RWPE2 (cell line): ENCODE data around the gene STT3A.

Source experiments
- ATAC-seq: fragments of 200-7000 bp; cut with Tn5 transposase; 3 replicates; pipeline ENCODE4 v1.9.1; 2021; ENCODE audit warnings: low read depth
- DNase-seq: peaks from one replicate; pipeline ENCODE4 v3.0.0-alpha.2; 2020; ENCODE audit warnings: low spot score
- H3K27ac ChIP-seq: fragments of 450-650 bp; 2 replicates; pipeline ENCODE4 v1.5.1; 2017; ENCODE audit warnings: mild to moderate bottlenecking; ENCODE audit not compliant: poor library complexity, severe bottlenecking
- H3K27me3 ChIP-seq: fragments of 250-450 bp; sonication (Bioruptor Pico); 2 replicates; pipeline ENCODE4 v1.5.1; 2021; ENCODE audit warnings: mild to moderate bottlenecking, moderate library complexity; ENCODE audit not compliant: insufficient read depth, poor library complexity, severe bottlenecking
- H3K36me3 ChIP-seq: fragments of 250-450 bp; sonication (Bioruptor Pico); 2 replicates; pipeline ENCODE4 v1.5.1; 2020; ENCODE audit warnings: low read depth, mild to moderate bottlenecking, moderate library complexity
- H3K4me1 ChIP-seq: fragments of 250-450 bp; sonication (Bioruptor Pico); 2 replicates; pipeline ENCODE4 v1.5.1; 2021; ENCODE audit warnings: mild to moderate bottlenecking, moderate library complexity; ENCODE audit not compliant: insufficient read depth, poor library complexity, severe bottlenecking
- H3K4me3 ChIP-seq: fragments of 250-450 bp; sonication (Bioruptor Pico); 2 replicates; pipeline ENCODE4 v1.5.1; 2021; ENCODE audit warnings: mild to moderate bottlenecking, moderate library complexity; ENCODE audit not compliant: severe bottlenecking
- H3K9me3 ChIP-seq: fragments of 250-450 bp; sonication (Bioruptor Pico); 2 replicates; pipeline ENCODE4 v1.5.1; 2021; ENCODE audit warnings: mild to moderate bottlenecking, moderate library complexity; ENCODE audit not compliant: severe bottlenecking
- TF ChIP-seq, protein P1 (sequence below): fragments of 450-650 bp; IDR thresholded peaks from one replicate; pipeline ENCODE4 v1.5.1; 2017; ENCODE audit warnings: mild to moderate bottlenecking, moderate library complexity; ENCODE audit not compliant: poor library complexity, severe bottlenecking

Gene STT3A

DNA sequence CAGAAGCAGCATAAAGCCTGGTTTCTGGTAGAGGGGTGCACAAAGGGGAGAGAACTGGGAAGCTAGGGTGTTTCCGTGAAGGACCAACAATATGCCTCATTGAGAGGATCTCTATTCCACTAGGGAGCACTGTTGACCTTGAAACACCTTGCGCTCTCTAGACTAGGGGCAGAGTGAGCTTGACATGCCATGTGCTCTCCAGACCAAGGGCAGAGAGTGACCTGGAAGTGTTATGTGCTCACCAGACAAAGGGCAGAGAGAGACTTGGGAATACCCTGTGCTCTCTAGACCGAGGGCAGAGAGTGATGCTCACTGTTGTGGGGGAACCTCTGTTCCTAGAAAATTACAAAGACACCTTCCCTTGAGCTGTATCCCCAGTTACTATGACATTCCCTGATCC lies 38.6 kb upstream of the STT3A start:
- H3K27ac ChIP-seq, result no peak overlapping the region
- ATAC-seq, result no peak
- peaks cover 8% of the 10 kb centered on the region for H3K9me3 ChIP-seq
- no peaks in the 10 kb centered on the region for H3K27me3 ChIP-seq
- no peaks in the 10 kb centered on the region for H3K36me3 ChIP-seq
- H3K4me3 ChIP-seq, result no peak overlapping the region
- TF ChIP-seq, protein P1, sequence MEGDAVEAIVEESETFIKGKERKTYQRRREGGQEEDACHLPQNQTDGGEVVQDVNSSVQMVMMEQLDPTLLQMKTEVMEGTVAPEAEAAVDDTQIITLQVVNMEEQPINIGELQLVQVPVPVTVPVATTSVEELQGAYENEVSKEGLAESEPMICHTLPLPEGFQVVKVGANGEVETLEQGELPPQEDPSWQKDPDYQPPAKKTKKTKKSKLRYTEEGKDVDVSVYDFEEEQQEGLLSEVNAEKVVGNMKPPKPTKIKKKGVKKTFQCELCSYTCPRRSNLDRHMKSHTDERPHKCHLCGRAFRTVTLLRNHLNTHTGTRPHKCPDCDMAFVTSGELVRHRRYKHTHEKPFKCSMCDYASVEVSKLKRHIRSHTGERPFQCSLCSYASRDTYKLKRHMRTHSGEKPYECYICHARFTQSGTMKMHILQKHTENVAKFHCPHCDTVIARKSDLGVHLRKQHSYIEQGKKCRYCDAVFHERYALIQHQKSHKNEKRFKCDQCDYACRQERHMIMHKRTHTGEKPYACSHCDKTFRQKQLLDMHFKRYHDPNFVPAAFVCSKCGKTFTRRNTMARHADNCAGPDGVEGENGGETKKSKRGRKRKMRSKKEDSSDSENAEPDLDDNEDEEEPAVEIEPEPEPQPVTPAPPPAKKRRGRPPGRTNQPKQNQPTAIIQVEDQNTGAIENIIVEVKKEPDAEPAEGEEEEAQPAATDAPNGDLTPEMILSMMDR, result no peak
- H3K4me1 ChIP-seq, result no peaks in the 10 kb centered on the region
- no peak for DNase-seq

DNA sequence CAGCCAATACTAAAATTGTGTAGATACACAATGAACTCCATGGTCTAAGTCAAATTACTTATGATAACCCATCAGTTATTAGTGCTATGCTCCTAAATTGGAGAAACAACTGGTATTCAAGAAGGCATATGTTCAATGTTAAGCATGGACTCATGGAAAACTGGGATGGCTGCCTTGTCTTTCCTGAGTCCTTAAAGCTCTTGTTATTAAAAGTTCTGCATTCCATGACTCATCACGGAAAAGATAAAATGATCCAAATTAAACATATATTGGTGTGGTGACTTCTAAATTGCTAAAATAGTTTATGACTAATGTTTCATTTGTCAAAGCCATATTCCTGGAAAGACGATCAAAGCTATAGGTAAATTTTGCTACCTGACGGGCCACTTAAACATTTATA lies 32.8 kb upstream of the STT3A start:
- no peaks in the 10 kb centered on the region for H3K9me3 ChIP-seq
- H3K4me1 ChIP-seq, result no peaks in the 10 kb centered on the region
- no peaks in the 10 kb centered on the region for H3K36me3 ChIP-seq
- no peak for ATAC-seq
- H3K27me3 ChIP-seq, result no peaks in the 10 kb centered on the region
- H3K27ac ChIP-seq, result no peak overlapping the region
- no peak for DNase-seq
- no peak overlapping the region for H3K4me3 ChIP-seq
- TF ChIP-seq, protein P1, result no peak

DNA sequence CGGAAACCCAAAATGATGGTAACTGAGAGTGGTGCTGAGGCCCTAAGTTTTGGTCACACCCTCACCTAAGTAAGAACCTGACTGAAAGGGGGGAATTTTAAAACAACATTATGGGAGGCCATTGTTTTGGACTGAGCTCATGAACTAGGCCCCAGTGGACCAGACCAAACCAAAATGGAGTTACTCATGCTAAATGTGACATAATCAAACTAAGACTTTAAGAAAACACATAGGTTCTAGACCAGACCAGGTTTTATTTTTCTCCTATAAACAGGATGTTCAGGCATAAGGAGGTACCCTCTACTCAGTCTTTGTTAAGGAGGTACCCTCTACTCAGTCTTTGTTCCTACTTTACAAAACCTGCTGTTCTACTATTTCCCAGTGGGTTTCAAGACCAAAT lies 30.7 kb upstream of the STT3A start:
- Histone ChIP-seq H3K27me3 (no peaks in the 10 kb centered on the region), H3K4me1 (no peaks in the 10 kb centered on the region), H3K27ac (no peak overlapping the region), H3K9me3 (no peaks in the 10 kb centered on the region), H3K36me3 (no peaks in the 10 kb centered on the region), H3K4me3 (no peak overlapping the region)
- no peak for DNase-seq
- TF ChIP-seq, protein P1, result no peak
- no peak for ATAC-seq

DNA sequence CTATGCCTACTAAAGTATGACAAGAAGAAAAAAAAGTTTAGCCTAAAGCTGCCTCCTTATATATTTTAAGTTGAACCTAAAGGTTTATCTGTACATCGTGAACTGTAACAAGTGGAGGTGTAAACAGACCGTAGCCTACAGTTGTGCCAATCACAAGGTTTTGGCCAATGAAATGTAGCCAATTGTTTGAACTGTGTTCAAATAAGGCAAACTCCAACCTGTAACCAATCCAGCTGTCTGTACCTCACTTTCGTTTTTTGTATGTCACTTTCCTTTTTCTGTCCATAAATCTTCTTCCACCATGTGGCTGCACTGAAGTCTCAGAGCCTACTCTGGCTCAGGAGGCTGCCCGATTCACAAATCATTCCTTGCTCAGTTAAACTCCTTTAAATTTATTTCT lies 30.2 kb upstream of the STT3A start:
- ATAC-seq, result no peak
- TF ChIP-seq, protein P1, result no peak
- H3K4me3 ChIP-seq, result no peak overlapping the region

DNA sequence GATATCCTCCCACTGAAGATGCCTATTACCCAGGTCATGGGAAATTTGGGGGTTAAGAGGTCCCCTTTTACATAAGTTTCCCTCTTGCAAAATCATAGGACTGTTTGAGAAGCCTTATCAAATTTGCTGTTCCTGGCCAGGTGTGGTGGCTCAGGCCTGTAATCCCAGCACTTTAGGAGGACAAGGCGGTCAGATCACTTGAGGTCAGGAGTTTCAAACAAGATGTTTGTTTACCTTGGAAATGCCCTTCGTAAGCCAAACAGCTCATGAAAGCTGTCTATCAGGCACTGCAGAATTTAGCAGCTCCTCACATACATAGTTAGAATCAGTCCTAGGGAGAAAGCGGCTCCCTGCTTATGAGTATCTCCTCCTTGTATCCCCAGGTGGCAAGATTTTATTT lies 28.3 kb upstream of the STT3A start:
- H3K27me3 ChIP-seq, result no peaks in the 10 kb centered on the region
- ATAC-seq, result no peak
- no peak for DNase-seq
- no peak overlapping the region for H3K27ac ChIP-seq
- no peaks in the 10 kb centered on the region for H3K9me3 ChIP-seq
- no peak overlapping the region for H3K4me3 ChIP-seq
- no peaks in the 10 kb centered on the region for H3K36me3 ChIP-seq
- no peaks in the 10 kb centered on the region for H3K4me1 ChIP-seq
- TF ChIP-seq, protein P1, result no peak

More for the DNA sequence above, 30.2 kb upstream of the STT3A start:
- DNase-seq, result no peak
- Histone ChIP-seq H3K27me3 (no peaks in the 10 kb centered on the region), H3K4me1 (no peaks in the 10 kb centered on the region), H3K27ac (no peak overlapping the region), H3K9me3 (no peaks in the 10 kb centered on the region), H3K36me3 (no peaks in the 10 kb centered on the region)
